Measurements from ENCODE around the gene NPW.

DNA sequence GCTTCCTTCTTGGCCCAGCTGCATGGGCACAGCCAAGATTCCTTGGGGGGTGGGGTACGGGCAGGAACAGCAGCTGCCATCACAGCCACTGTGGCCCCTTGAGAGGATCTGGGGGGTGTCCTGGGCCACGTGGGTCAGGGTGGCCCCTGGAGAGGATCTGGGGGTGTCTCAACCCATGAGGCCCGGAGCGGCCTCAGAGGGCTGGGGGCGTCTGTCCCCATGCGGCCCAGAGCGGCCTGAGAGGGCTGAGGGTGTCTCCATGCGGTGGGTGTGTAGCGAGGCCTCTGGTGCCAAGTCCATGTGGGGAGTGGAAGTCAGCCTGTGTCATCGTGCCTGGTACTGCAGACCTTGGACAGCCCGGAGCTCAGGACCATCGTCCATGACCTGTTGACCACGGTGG, 41.9 kb downstream of the NPW start:
- TF ChIP-seq CBX5 (IDR thresholded peaks at IDR 0.05; ENCODE audit: borderline replicate concordance, low read depth) (no peak), HIVEP1 (CRISPR knock-in tag; IDR thresholded peaks at IDR 0.05) (no peak)
- TF ChIP-seq, protein P1, sequence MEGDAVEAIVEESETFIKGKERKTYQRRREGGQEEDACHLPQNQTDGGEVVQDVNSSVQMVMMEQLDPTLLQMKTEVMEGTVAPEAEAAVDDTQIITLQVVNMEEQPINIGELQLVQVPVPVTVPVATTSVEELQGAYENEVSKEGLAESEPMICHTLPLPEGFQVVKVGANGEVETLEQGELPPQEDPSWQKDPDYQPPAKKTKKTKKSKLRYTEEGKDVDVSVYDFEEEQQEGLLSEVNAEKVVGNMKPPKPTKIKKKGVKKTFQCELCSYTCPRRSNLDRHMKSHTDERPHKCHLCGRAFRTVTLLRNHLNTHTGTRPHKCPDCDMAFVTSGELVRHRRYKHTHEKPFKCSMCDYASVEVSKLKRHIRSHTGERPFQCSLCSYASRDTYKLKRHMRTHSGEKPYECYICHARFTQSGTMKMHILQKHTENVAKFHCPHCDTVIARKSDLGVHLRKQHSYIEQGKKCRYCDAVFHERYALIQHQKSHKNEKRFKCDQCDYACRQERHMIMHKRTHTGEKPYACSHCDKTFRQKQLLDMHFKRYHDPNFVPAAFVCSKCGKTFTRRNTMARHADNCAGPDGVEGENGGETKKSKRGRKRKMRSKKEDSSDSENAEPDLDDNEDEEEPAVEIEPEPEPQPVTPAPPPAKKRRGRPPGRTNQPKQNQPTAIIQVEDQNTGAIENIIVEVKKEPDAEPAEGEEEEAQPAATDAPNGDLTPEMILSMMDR (IDR thresholded peaks at IDR 0.05 in 2 of 3, conservative IDR thresholded peaks at IDR 0.05 in 1 of 3; ENCODE audit: insufficient read depth in 2 of 3, low read depth in 1 of 3, low read length in 3 of 3) = no peak

All from K562 (cell line).